Measurements from ENCODE around the gene SNPH.

Gene SNPH

GRCh38 chr20:1287787-1288569, 21.9 kb downstream of the SNPH start:
- DNase-seq = no peak

GRCh38 chr20:1291191-1291741, 25.2 kb downstream of the SNPH start:
- DNase-seq = no peak

- DNase-seq = no peak
Observed at GRCh38 chr20:1292620-1293019, 26.5 kb downstream of the SNPH start.

DNA sequence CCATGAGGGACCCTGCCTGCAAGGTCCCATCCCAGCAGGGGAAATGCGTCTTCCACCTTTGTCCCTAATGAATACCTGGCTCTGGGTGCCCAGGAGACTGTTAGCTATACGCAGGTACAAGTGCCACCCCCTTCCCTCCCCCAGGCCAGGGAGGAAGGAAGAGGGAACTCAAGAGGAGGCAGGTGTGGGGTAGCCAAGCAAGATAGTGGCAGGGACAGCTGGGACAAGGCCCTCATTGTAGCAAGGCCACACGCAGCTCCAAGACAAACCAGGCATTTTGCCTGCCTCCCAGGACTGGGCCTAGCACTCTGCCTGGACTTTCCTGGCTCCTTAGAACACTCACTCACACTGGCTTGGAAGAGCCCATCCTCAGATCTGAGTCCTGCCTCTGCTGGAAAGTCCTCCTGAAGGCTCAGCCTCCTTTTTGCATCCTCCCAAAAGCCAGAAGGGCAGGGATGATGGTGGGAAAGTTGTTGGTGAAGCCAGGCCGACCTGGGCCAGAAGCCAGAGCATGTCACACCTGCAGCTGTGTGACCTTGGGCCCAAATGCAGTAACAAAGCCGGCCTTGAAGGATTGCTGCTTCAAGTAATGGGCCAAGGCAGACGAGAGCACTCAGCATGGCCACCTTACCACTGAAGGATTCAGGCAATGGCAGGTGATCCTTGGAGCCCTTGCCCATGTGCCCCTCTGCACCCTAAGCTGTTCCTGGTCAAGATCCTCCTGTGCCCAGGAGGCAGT, 27.7 kb downstream of the SNPH start:
- DNase-seq = no peak

DNA sequence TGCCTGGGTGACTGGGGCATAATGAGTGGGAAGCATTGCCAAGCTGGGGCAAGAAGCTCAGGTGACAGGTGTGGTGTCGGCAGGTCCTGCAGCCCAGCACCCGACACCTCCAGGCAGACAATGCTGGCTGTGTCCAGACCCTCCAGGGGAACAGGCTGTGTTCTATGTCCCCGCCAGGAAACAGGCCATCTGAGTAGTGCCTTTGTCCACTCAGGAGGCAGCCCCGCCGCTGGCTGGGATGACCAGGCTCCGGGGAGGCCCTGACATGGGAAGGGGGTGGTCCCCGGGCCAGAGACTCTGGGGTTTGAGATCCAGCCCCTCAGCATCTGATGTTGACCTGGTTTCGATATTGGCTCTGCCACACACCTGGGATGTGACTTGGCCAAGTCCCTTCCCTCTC, 28.4 kb downstream of the SNPH start:
- no peak for DNase-seq

GRCh38 chr20:1295276-1295930, 29.3 kb downstream of the SNPH start:
- no peak for DNase-seq

- DNase-seq = no peak
Observed at GRCh38 chr20:1296117-1296610, 30.1 kb downstream of the SNPH start.

DNA sequence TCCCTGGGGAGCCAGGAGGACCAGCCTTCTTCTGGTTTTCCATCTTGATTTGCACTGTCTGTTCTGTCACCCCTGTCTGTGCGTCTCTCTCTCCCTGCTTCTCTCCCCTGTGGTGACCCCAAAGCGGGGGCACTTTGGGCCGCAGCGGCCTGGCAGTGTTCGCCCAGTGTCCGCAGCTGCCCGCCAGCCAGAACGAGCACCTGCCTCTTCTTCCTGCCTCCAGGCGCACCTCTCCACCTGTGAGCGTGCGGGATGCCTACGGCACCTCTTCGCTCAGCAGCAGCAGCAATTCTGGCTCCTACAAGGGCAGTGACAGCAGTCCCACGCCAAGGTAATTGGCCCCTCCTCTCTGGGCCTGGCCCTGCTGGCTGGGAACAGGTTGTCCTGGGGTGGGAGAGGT, 30.8 kb downstream of the SNPH start:
- DNase-seq = no peak

DNA sequence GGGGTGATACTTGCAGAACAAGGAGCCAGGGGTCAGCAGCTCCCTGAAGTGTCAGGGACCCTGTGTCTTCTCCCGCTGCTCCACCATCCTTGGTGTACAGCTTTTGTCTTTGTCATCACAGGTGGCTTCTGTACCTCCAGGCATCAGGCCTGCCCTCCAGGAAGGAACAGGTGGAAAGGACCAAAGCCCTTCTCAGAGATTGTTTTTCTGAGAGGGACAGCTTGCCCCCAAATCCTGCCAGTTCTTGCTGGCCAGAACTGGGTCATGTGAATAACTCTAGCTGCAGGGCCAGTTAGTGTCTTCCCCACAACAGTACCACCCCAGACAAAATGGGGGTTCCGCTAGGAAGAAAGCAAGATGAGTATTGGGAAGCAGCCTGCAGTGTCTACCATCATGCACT, 31.4 kb downstream of the SNPH start:
- no peak for DNase-seq

GRCh38 chr20:1298166-1298565, 32.1 kb downstream of the SNPH start:
- DNase-seq = no peak

DNA sequence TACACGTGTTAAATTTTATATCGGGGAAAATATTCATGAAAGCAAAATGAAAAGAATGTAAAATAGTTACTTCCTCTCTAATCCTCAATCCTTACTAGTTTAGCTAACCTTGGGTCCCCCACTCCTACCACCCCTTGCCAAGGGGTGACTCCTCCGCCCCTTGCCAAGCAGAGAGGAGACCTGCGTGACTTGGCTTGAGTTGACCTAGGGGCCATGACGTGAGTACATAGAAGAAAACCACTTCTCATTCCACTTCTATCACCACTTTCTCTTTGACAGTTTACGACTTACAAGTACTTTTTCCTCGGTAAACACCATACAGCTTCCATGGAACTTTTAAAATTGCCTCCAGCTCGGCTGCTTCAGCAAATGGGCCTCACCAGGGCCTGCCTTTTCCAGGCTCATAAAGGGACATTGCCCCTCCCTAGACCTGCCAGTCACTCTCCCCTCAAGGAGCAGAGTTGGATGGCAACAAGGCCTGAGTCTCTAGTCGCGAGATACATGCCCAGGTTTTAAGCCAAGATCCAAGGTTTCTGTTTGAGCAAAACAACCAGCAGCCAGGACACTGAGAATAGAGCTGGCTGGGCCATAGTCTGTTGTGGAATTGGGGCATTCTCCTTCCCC, 32.9 kb downstream of the SNPH start:
- no peak for DNase-seq

- no peak for DNase-seq
Observed at GRCh38 chr20:1299522-1299921, 33.4 kb downstream of the SNPH start.

GRCh38 chr20:1300083-1300840, 34.2 kb downstream of the SNPH start:
- DNase-seq = no peak

- DNase-seq = no peak
Observed at GRCh38 chr20:1301031-1301529, 35.0 kb downstream of the SNPH start.

- DNase-seq = no peak
Observed at GRCh38 chr20:1302685-1303541, 36.8 kb downstream of the SNPH start.

GRCh38 chr20:1304710-1305515, 38.8 kb downstream of the SNPH start:
- no peak for DNase-seq

DNA sequence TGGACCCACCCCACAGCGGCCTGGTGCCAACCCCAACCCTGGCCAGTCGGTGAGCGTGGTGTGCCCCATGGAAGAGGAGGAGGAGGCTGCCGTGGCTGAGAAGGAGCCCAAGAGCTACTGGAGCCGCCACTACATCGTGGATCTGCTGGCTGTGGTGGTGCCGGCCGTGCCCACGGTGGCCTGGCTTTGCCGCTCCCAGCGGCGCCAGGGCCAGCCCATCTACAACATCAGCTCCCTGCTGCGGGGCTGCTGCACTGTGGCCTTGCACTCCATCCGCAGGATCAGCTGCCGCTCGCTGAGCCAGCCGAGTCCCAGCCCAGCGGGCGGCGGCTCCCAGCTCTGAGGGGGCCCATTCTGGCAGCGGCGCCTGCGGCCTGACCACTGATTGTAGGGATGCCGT, 39.6 kb downstream of the SNPH start:
- no peak for DNase-seq

DNA sequence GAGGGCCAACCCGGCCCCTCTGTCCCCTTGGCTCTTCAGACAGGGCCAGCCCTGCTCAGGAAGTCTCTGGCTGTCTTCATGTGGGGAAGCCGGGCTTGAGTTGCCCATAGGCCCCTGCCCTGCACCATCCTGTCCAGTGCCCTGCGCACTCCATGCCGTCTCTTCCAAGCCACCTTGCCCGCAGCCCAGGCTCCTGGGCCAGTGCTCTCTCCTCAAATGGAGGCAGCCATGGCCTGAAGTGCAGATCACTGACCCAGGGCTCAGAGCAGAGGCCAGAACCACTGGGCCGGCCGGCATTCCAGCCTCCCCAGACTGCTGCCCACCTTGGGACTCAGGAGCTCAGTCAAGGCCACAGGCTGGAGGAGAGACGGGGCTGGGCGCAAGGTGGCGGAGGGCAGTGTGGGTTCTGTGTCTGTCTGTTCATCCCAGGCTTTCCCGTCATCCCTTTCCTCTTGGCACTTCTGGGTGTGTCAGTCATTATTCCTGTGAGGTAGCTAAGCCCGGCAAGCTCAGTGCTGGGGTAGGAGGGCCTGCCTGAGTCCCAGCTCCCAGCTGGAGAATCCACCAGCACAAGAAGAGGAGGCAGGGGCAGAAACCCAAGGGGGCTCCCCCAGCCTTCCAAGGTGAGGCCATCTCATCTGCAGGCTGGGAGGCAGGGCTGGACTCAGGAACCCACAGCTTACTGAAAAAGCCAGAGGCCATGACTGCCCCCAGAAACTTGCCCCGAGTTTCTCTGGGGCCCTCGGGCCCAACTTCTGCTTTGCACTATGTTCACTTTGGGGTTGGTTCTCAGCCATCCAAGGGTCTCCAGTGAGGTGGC, 40.4 kb downstream of the SNPH start:
- no peak for DNase-seq

DNA sequence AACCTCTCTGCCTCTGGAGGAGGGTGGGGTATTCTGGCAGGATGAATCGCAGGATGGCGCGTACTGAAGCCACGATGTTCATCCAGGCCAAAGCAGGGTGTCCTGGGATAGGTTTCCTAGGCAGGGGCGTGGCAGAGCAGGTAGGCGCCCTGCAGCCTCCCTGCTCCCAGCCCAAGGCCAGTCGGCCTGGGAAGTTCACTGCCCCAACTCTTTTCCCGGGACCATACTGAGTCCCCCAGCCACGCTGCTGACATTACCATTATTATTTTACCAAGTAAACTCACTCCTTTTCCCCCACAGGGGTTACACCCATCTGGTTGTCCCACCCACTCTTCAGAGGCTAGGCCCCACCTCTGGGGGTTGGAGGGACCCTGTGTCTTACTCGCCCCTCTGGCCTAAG, 41.1 kb downstream of the SNPH start:
- DNase-seq = no peak
